B cell (primary cell): ENCODE measurements around the gene DSCAML1. TPM values are rescaled to one million over a fixed set of nuclear protein-coding genes. Genes with fewer than 3 reads are reported as not detected.

Experiments
- ATAC-seq: fragments of 200-7000 bp; cut with Tn5 transposase; one replicate; pipeline ENCODE4 v1.10.0; 2021; ENCODE audit warnings: low read depth, mild to moderate bottlenecking, moderate number of reproducible peaks, moderate library complexity
- CTCF ChIA-PET: fragments of 350-600 bp; sonication (Branson Sonifier 250); formaldehyde crosslinking; loops from one replicate; lab custom pipeline; 2021; ENCODE audit warnings: antibody characterized with exemption, inconsistent platforms; lab: Charles Lee
- POLR2A ChIA-PET: fragments of 350-600 bp; sonication (Branson Sonifier 250); formaldehyde crosslinking; loops from one replicate; lab custom pipeline; 2021; ENCODE audit warnings: antibody characterized with exemption; lab: Charles Lee
- DNase-seq: peaks from one replicate; pipeline ENCODE4 v3.0.0; 2013
- H2AFZ ChIP-seq: 2 replicates; pipeline ENCODE4 v1.6.1; 2012; ENCODE audit warnings: mild to moderate bottlenecking, low read depth, low read length; ENCODE audit not compliant: insufficient read depth, poor library complexity, severe bottlenecking
- H3K27ac ChIP-seq, 2 donors: 1 replicate in 1 of 2; 2 replicates in 1 of 2; pipeline ENCODE4 v1.5.1; 2012 to 2013; ENCODE audit warnings: low read length in 2 of 2, mild to moderate bottlenecking in 2 of 2, moderate library complexity in 1 of 2
- H3K27me3 ChIP-seq, 4 experiments: fragments of 200-600 bp in 1 of 4; sonication (generic) in 1 of 4; replicated peaks in 1 of 4; 1 replicate in 2 of 4; 2 replicates in 2 of 4; pipeline versions ENCODE4 v1.6.1 to v1.7.0; 2013 to 2016; ENCODE audit warnings: low read length in 3 of 4, mild to moderate bottlenecking in 2 of 4, mixed read lengths in 1 of 4, moderate library complexity in 1 of 4; ENCODE audit not compliant: insufficient read depth in 4 of 4, control insufficient read depth in 3 of 4; ENCODE audit errors: control extremely low read depth in 1 of 4
- H3K36me3 ChIP-seq, 2 experiments: replicated peaks in 1 of 2; 1 replicate in 1 of 2; 2 replicates in 1 of 2; pipeline versions ENCODE4 v1.6.1 to v1.7.1; 2013; ENCODE audit warnings: low read length in 1 of 2; ENCODE audit not compliant: insufficient read depth in 2 of 2, control insufficient read depth in 1 of 2; ENCODE audit errors: control extremely low read depth in 1 of 2, extremely low read depth in 1 of 2
- H3K4me1 ChIP-seq, 2 donors: fragments of 200-600 bp in 1 of 2; sonication (generic) in 1 of 2; 1 replicate in 1 of 2; 2 replicates in 1 of 2; pipeline versions ENCODE4 v1.5.1 to v1.6.1; 2013 to 2017; ENCODE audit warnings: low read length in 2 of 2; ENCODE audit not compliant: control insufficient read depth in 2 of 2, insufficient read depth in 2 of 2
- H3K4me2 ChIP-seq: replicated peaks from 2 replicates; pipeline ENCODE3; 2012; ENCODE audit warnings: mild to moderate bottlenecking, low read depth, low read length; ENCODE audit not compliant: poor library complexity, severe bottlenecking
- H3K4me3 ChIP-seq, 5 experiments: fragments of 200-600 bp in 1 of 5; sonication (generic) in 1 of 5; 1 replicate in 3 of 5; 2 replicates in 2 of 5; pipeline versions ENCODE4 v1.5.1 to v1.7.0; 2011 to 2016; ENCODE audit warnings: low read length in 4 of 5, mild to moderate bottlenecking in 4 of 5, low read depth in 2 of 5, control low read depth in 1 of 5, moderate library complexity in 1 of 5; ENCODE audit not compliant: insufficient read depth in 1 of 5; ENCODE audit errors: control extremely low read depth in 1 of 5, extremely low read depth in 1 of 5
- H3K79me2 ChIP-seq: fragments of 200-600 bp; sonication (generic); one replicate; pipeline ENCODE4 v1.6.0; 2016; ENCODE audit warnings: low read length; ENCODE audit not compliant: control insufficient read depth, insufficient read depth
- H3K9ac ChIP-seq: fragments of 200-600 bp; sonication (generic); 2 replicates; pipeline ENCODE4 v1.6.1; 2017; ENCODE audit warnings: mild to moderate bottlenecking, low read length, moderate library complexity
- H3K9me3 ChIP-seq, 3 donors: one replicate each; pipeline versions ENCODE4 v1.6.1 to v1.7.1; 2013; ENCODE audit warnings: low read length in 2 of 3; ENCODE audit not compliant: control insufficient read depth in 2 of 3, insufficient read depth in 1 of 3; ENCODE audit errors: control extremely low read depth in 1 of 3
- H4K20me1 ChIP-seq: 2 replicates; pipeline ENCODE4 v1.6.0; 2012; ENCODE audit warnings: mild to moderate bottlenecking, low read length; ENCODE audit not compliant: insufficient read depth, control insufficient read depth, poor library complexity, severe bottlenecking
- H3K27ac Mint-ChIP-seq: one replicate; pipeline ENCODE4 v1.8.0; 2021; ENCODE audit warnings: mixed read lengths
- H3K27me3 Mint-ChIP-seq: one replicate; pipeline ENCODE4 v1.8.0; 2021; ENCODE audit warnings: mixed read lengths
- H3K4me1 Mint-ChIP-seq: one replicate; pipeline ENCODE4 v1.8.0; 2021; ENCODE audit warnings: mixed read lengths
- H3K4me3 Mint-ChIP-seq: one replicate; pipeline ENCODE4 v1.8.0; 2021; ENCODE audit warnings: mixed read lengths
- H3K9me3 Mint-ChIP-seq: one replicate; pipeline ENCODE4 v1.8.0; 2022; ENCODE audit warnings: mixed read lengths; ENCODE audit not compliant: insufficient read depth
- EZH2 ChIP-seq: IDR thresholded peaks from 2 replicates; pipeline ENCODE4 v1.6.1; 2012; ENCODE audit warnings: borderline replicate concordance, low read depth, mild to moderate bottlenecking, moderate library complexity, low read length; ENCODE audit not compliant: insufficient read depth, poor library complexity, severe bottlenecking
- WGBS: methylation state at CpG from one replicate; pipeline ENCODE4 v1.1.5; 2013; ENCODE audit warnings: missing lambda C conversion rate; ENCODE audit not compliant: insufficient coverage; 5-methylcytosine and 5-hydroxymethylcytosine counted together
- intact Hi-C: fragments of 100-400 bp; cut with micrococcal nuclease; formaldehyde crosslinking; loops from one replicate; pipeline ENCODE4 v1.10.0; 2022
- polyA plus RNA-seq: library from polyadenylated mRNA; depleted of rRNA; stranded (reverse); fragments of >200 nt; gene quantifications from 2 replicates; pipeline ENCODE4 v1.2.3, GENCODE V29; 2012
- total RNA-seq, 2 donors: library from RNA; stranded (reverse); fragments of 120-200 nt in 1 of 2; gene quantifications; 1 replicate in 1 of 2; 2 replicates in 1 of 2; pipeline versions ENCODE4 v1.2.3 to v1.2.4, GENCODE V29; 2013 to 2022
- TF ChIP-seq, protein P1 (sequence below): fragments of 200-600 bp; IDR thresholded peaks from one replicate; pipeline ENCODE4 v1.8.0; 2022; ENCODE audit warnings: antibody characterized with exemption, mild to moderate bottlenecking

The DSCAML1 gene
- total and polyA plus RNA-seq, 2 donors (not counting 1 experiment from before 2014, with no cell fraction given), result 1.2 to 6.2 TPM

DNA sequence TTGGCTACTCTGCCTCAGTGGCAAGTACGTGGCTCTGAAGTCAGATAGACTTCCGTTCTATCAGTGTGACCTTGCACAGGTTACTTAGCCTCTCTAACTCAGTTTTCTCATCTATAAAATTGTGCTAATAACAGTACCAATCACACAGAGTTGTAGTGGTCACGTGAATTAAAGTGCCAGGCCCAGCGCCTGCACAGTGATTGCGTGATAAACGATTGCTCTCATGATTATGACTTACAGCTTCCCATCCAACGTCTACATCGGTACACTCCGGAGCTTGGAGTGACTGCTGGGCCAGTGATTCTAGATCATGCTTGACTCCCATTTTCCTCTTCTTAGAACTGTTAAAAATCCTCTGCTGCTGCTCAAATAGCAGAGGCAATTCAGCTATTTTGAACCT lies 247.6 kb downstream of the DSCAML1 start:
- no peaks in the 10 kb centered on the region for H3K36me3 ChIP-seq
- H3K4me2 ChIP-seq, result no peak overlapping the region
- no peak overlapping the region for H3K9ac ChIP-seq
- no peak overlapping the region for H3K27ac Mint-ChIP-seq
- WGBS, result 91% methylated on average over 9 of the region's 9 CpGs
- POLR2A ChIA-PET, result no interaction called here
- H3K79me2 ChIP-seq, result no peaks in the 10 kb centered on the region
- CTCF ChIA-PET, result interaction anchor here (0.6 kb wide), 1 partner anchor 853 kb away, joined by 3 read pairs; no protein-coding TSS in a partner anchor
- no peaks in the 10 kb centered on the region for H3K4me1 ChIP-seq
- H3K9me3 ChIP-seq, result no peaks in the 10 kb centered on the region
- DNase-seq (no peak), ATAC-seq (no peak)
- no peak overlapping the region for H3K4me3 Mint-ChIP-seq
- H2AFZ ChIP-seq, result no peak overlapping the region
- H3K27ac ChIP-seq, result no peak overlapping the region
- no peaks in the 10 kb centered on the region for H3K4me1 Mint-ChIP-seq
- H3K9me3 Mint-ChIP-seq, result no peaks in the 10 kb centered on the region
- H3K27me3 ChIP-seq, result no peaks in the 10 kb centered on the region
- TF ChIP-seq EZH2, result no peak
- TF ChIP-seq, protein P1, sequence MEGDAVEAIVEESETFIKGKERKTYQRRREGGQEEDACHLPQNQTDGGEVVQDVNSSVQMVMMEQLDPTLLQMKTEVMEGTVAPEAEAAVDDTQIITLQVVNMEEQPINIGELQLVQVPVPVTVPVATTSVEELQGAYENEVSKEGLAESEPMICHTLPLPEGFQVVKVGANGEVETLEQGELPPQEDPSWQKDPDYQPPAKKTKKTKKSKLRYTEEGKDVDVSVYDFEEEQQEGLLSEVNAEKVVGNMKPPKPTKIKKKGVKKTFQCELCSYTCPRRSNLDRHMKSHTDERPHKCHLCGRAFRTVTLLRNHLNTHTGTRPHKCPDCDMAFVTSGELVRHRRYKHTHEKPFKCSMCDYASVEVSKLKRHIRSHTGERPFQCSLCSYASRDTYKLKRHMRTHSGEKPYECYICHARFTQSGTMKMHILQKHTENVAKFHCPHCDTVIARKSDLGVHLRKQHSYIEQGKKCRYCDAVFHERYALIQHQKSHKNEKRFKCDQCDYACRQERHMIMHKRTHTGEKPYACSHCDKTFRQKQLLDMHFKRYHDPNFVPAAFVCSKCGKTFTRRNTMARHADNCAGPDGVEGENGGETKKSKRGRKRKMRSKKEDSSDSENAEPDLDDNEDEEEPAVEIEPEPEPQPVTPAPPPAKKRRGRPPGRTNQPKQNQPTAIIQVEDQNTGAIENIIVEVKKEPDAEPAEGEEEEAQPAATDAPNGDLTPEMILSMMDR, result no peak
- no peaks in the 10 kb centered on the region for H4K20me1 ChIP-seq
- no peak overlapping the region for H3K4me3 ChIP-seq
- intact Hi-C loops, result no loop called here
- H3K27me3 Mint-ChIP-seq, result peaks cover 10% of the 10 kb centered on the region

DNA sequence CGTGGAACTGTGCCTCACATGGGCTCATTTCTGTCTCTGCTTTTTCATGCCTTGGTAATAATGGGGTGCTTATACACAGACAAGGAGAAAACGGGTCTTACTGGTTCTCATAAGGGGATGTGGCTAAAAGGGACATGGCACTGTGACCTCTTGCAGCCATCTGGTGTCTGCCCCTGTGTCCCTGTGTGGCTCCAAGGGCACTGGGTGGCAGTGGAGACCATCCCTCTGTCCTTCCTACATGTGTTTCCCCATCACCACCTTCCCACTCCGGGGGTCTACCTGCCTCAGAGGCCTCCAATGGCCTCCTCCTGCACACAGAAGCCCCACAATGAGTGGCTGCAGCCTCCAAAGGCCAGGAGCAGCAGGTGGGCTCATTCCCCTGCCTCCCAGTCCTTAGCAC lies 248.1 kb downstream of the DSCAML1 start:
- CTCF ChIA-PET, result no interaction called here

More for the DNA sequence above, 248.1 kb downstream of the DSCAML1 start:
- Histone ChIP-seq H2AFZ (no peak overlapping the region), H3K4me1 (no peaks in the 10 kb centered on the region), H3K27me3 (no peaks in the 10 kb centered on the region), H3K4me2 (no peak overlapping the region), H3K9ac (no peak overlapping the region), H3K27ac (no peak overlapping the region), H3K4me3 (no peak overlapping the region), H3K9me3 (no peaks in the 10 kb centered on the region), H3K36me3 (no peaks in the 10 kb centered on the region), H4K20me1 (no peaks in the 10 kb centered on the region), H3K79me2 (no peaks in the 10 kb centered on the region)
- no peak for ATAC-seq
- H3K9me3 Mint-ChIP-seq, result no peaks in the 10 kb centered on the region
- H3K4me1 Mint-ChIP-seq, result no peaks in the 10 kb centered on the region
- no peak overlapping the region for H3K27ac Mint-ChIP-seq
- H3K27me3 Mint-ChIP-seq, result peaks cover 10% of the 10 kb centered on the region
- intact Hi-C loops, result no loop called here
- no peak for DNase-seq
- POLR2A ChIA-PET, result no interaction called here
- no peak overlapping the region for H3K4me3 Mint-ChIP-seq
- WGBS, result 71% methylated on average over 2 of the region's 3 CpGs
- no peak for TF ChIP-seq EZH2
- TF ChIP-seq, protein P1, result no peak
